Endothelial cell of umbilical vein (primary cell): Measurements from ENCODE around the gene WIZ. TPM values are rescaled to one million over a fixed set of nuclear protein-coding genes. Genes with fewer than 3 reads are reported as not detected.

Source experiments
- BruUV-seq: library from RNA; stranded (reverse); fragments of 400-500 nt; replicated peaks from 2 replicates; lab custom pipeline; 2021; lab: Mats Ljungman, UMichigan
- CTCF ChIA-PET: fragments of 300-600, 350-600 bp; sonication (Branson Sonifier 250); formaldehyde crosslinking; loops from one replicate; lab custom pipeline; 2021; ENCODE audit warnings: antibody characterized with exemption, inconsistent platforms; lab: Charles Lee
- POLR2A ChIA-PET: fragments of 300-600, 350-600 bp; sonication (Branson Sonifier 250); formaldehyde crosslinking; loops from one replicate; lab custom pipeline; 2021; ENCODE audit warnings: antibody characterized with exemption, inconsistent platforms; lab: Charles Lee
- DNase-seq: peaks from one replicate; pipeline ENCODE4 v3.0.0-alpha.2; 2011; ENCODE audit warnings: low read depth, low spot score
- FAIRE-seq: peaks from 2 replicates; lab custom pipeline; 2011; peaks lifted over from hg19 to GRCh38; lab: Jason Lieb, UNC
- H2AFZ ChIP-seq: 2 replicates; pipeline ENCODE4 v1.6.0; 2012; ENCODE audit warnings: low read depth, low read length, control low read depth, inconsistent platforms
- H3K27ac ChIP-seq: 2 replicates; pipeline ENCODE4 v1.5.1; 2011; ENCODE audit warnings: low read depth, mild to moderate bottlenecking, control low read depth, low read length, moderate library complexity; ENCODE audit not compliant: insufficient read depth
- H3K27me3 ChIP-seq, 2 experiments: 2 replicates each; pipeline versions ENCODE4 v1.6.0 to v1.6.1; 2011; ENCODE audit warnings: low read length in 2 of 2, mixed read lengths in 1 of 2; ENCODE audit not compliant: control insufficient read depth in 2 of 2, insufficient read depth in 2 of 2
- H3K36me3 ChIP-seq, 2 experiments: 2 replicates in 1 of 2; 3 replicates in 1 of 2; pipeline ENCODE4 v1.5.1; 2011; ENCODE audit warnings: low read length in 2 of 2, mild to moderate bottlenecking in 1 of 2, moderate library complexity in 1 of 2; ENCODE audit not compliant: control insufficient read depth in 2 of 2, insufficient read depth in 2 of 2; ENCODE audit errors: extremely low read depth in 1 of 2
- H3K4me1 ChIP-seq: 3 replicates; pipeline ENCODE4 v1.5.1; 2011; ENCODE audit warnings: mild to moderate bottlenecking, low read length; ENCODE audit not compliant: control insufficient read depth, insufficient read depth; ENCODE audit errors: extremely low read depth
- H3K4me2 ChIP-seq: 2 replicates; pipeline ENCODE4 v1.6.1; 2011; ENCODE audit warnings: low read length, control low read depth, mixed read lengths; ENCODE audit not compliant: insufficient read depth
- H3K4me3 ChIP-seq, 3 experiments: fragments of 200-600 bp in 1 of 3; sonication (generic), shearing (Covaris generic) in 1 of 3; replicated peaks in 1 of 3; 2 replicates each; pipeline ENCODE4 v1.5.1; 2011 to 2016; ENCODE audit warnings: control low read depth in 3 of 3, low read length in 3 of 3, mild to moderate bottlenecking in 2 of 3, inconsistent platforms in 1 of 3, low read depth in 1 of 3, moderate library complexity in 1 of 3; ENCODE audit not compliant: insufficient read depth in 1 of 3
- H3K79me2 ChIP-seq: 2 replicates; pipeline ENCODE4 v1.6.0; 2012; ENCODE audit warnings: low read length, inconsistent platforms; ENCODE audit not compliant: control insufficient read depth, insufficient read depth
- H3K9ac ChIP-seq: replicated peaks from 2 replicates; pipeline ENCODE3; 2011; ENCODE audit warnings: low read length, control low read depth; ENCODE audit not compliant: insufficient read depth; ENCODE audit errors: extremely low read depth
- H3K9me1 ChIP-seq: replicated peaks from 3 replicates; pipeline ENCODE4 v1.6.0; 2011; ENCODE audit warnings: mild to moderate bottlenecking, low read length; ENCODE audit not compliant: control insufficient read depth, insufficient read depth; ENCODE audit errors: extremely low read depth
- H3K9me3 ChIP-seq: replicated peaks from 2 replicates; pipeline ENCODE4 v1.5.1; 2012; ENCODE audit warnings: low read length, inconsistent platforms; ENCODE audit not compliant: control insufficient read depth, insufficient read depth
- H4K20me1 ChIP-seq: replicated peaks from 2 replicates; pipeline ENCODE3; 2011; ENCODE audit warnings: mild to moderate bottlenecking, low read length; ENCODE audit not compliant: control insufficient read depth, insufficient read depth; ENCODE audit errors: extremely low read depth
- EZH2 ChIP-seq: IDR thresholded peaks from 2 replicates; pipeline ENCODE4 v1.6.1; 2012; ENCODE audit warnings: borderline replicate concordance, low read depth, mild to moderate bottlenecking, moderate library complexity, low read length, inconsistent platforms; ENCODE audit not compliant: severe bottlenecking
- FOS ChIP-seq: IDR thresholded peaks from 2 replicates; pipeline ENCODE4 v1.6.1; 2011; ENCODE audit warnings: mild to moderate bottlenecking, low read length, moderate library complexity, borderline replicate concordance; ENCODE audit not compliant: insufficient read depth
- GATA2 ChIP-seq: IDR thresholded peaks from 2 replicates; pipeline ENCODE4 v1.7.0; 2011; ENCODE audit warnings: low read depth, mild to moderate bottlenecking, moderate library complexity, mixed read lengths, low read length; ENCODE audit not compliant: insufficient read length, insufficient read depth
- JUN ChIP-seq: IDR thresholded peaks from 2 replicates; pipeline ENCODE4 v1.6.1; 2011; ENCODE audit warnings: borderline replicate concordance, low read depth; ENCODE audit not compliant: insufficient read length, insufficient read depth
- MAX ChIP-seq: IDR thresholded peaks from 2 replicates; pipeline ENCODE4 v1.6.1; 2011; ENCODE audit not compliant: insufficient read depth, insufficient read length
- MYC ChIP-seq: IDR thresholded peaks from one replicate; pipeline ENCODE4 v1.6.1; 2011; ENCODE audit warnings: mild to moderate bottlenecking, low read depth, low read length
- POLR2A ChIP-seq: IDR thresholded peaks from 2 replicates; pipeline ENCODE4 v1.6.1; 2012; ENCODE audit warnings: low read depth, mild to moderate bottlenecking, control low read depth, low read length
- POLR2AphosphoS5 ChIP-seq: IDR thresholded peaks from 2 replicates; pipeline ENCODE4 v1.6.1; 2012; ENCODE audit warnings: low read depth, mild to moderate bottlenecking, control low read depth, low read length, moderate library complexity; ENCODE audit not compliant: insufficient read depth
- dilution Hi-C: fragments of 300-500 bp; cut with MboI; formaldehyde crosslinking; loops from one replicate; pipeline ENCODE4 v1.15.0; 2019; ENCODE audit warnings: low sequenced_read_pairs; ENCODE audit not compliant: extremely low pct_ligation_motif_present
- intact Hi-C: fragments of 100-400 bp; cut with micrococcal nuclease; formaldehyde crosslinking; loops from one replicate; pipeline ENCODE4 v1.10.0; 2022
- polyA plus RNA-seq, 4 experiments: library from polyadenylated mRNA; depleted of rRNA in 3 of 4; stranded (reverse) in 3 of 4; unstranded in 1 of 4; fragments of >200 nt; gene quantifications; 2 replicates each; pipeline versions ENCODE4 v1.2.1 to v1.2.3, GENCODE V29; 2011 to 2012; ENCODE audit warnings: missing spikeins in 1 of 4
- total RNA-seq: library from RNA; stranded (reverse); gene quantifications from 2 replicates; pipeline ENCODE4 v1.2.3, GENCODE V29; 2021
- TF ChIP-seq, protein P1 (sequence below), 2 donors: IDR thresholded peaks; 1 replicate in 1 of 2; 2 replicates in 1 of 2; pipeline ENCODE4 v1.5.1; 2011; ENCODE audit warnings: low read length in 2 of 2, mild to moderate bottlenecking in 2 of 2, moderate library complexity in 2 of 2, control low read depth in 1 of 2, inconsistent platforms in 1 of 2, low read depth in 1 of 2; ENCODE audit not compliant: insufficient read depth in 1 of 2; ENCODE audit errors: extremely low read depth in 1 of 2

The WIZ gene
- total and polyA plus RNA-seq, 2 donors (not counting 3 experiments of a cell fraction or from before 2014, with no cell fraction given): 21.0 to 47.2 TPM

DNA sequence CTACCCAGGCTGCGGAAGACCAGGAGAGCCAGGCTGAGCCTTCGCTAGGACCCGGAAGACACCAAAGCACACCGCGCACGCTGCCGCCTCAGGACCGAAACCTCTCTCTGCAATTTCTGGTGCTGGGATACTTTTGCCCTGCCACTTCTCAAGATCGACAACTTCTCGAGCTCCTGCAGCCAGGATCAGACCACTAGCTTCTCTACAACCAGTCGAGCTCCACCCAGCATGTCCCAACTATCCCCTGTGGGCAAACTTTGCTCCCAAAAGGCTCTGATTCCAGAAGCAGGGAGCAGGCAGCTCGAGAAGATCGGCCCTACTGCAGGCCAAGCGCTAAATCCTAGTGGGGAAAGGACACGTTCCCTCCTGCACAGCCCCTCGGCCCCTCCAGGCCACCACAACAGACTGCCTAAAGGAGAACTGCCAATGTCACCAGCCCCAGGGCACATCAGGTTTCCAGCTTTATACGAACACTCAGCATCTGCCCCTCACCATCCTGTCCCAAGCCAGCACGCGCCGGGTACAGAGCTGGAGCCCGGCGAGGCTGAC is 71.1 kb downstream of the WIZ start:
- H4K20me1 ChIP-seq: no peaks in the 10 kb centered on the region
- H2AFZ ChIP-seq: peak overlapping the region; percentile 39
- BruUV-seq: TSS peak; percentile 28
- TF ChIP-seq MYC (no peak), POLR2AphosphoS5 (peak; percentile 24)
- ChIA-PET POLR2A (interaction anchor here (0.7 to 3.1 kb wide), 3 partner anchors 41 to 145 kb away, joined by 3 to 12 read pairs (median 4); partner anchors contain the start of gene AKAP8L), CTCF (interaction anchor here (1.0 to 3.5 kb wide), 8 partner anchors 13 to 277 kb away, joined by 3 to 32 read pairs (median 5); partner anchors contain the start of gene AKAP8L)
- H3K79me2 ChIP-seq: peaks cover 53% of the 10 kb centered on the region
- FAIRE-seq: peak; percentile 90
- DNase-seq: peak; percentile 43
- dilution Hi-C loops (no loop called here), intact Hi-C loops (loop anchor here (1.0 to 5.0 kb wide), 6 partner anchors 41 to 271 kb away; partner anchors contain the start of gene SYDE1)
- peak overlapping the region; percentile 94 for H3K9ac ChIP-seq
- H3K27ac ChIP-seq: peak overlapping the region; percentile 85
- H3K4me3 ChIP-seq: peak overlapping the region; percentile 82 to 90 (median 85)
- H3K9me3 ChIP-seq: no peaks in the 10 kb centered on the region
- no peaks in the 10 kb centered on the region for H3K9me1 ChIP-seq
- peaks cover 20% of the 10 kb centered on the region for H3K4me1 ChIP-seq
- peaks cover 0 to 3% of the 10 kb centered on the region in 2 experiments for H3K36me3 ChIP-seq
- peak overlapping the region; percentile 86 for H3K4me2 ChIP-seq
- no peaks in the 10 kb centered on the region for H3K27me3 ChIP-seq

DNA sequence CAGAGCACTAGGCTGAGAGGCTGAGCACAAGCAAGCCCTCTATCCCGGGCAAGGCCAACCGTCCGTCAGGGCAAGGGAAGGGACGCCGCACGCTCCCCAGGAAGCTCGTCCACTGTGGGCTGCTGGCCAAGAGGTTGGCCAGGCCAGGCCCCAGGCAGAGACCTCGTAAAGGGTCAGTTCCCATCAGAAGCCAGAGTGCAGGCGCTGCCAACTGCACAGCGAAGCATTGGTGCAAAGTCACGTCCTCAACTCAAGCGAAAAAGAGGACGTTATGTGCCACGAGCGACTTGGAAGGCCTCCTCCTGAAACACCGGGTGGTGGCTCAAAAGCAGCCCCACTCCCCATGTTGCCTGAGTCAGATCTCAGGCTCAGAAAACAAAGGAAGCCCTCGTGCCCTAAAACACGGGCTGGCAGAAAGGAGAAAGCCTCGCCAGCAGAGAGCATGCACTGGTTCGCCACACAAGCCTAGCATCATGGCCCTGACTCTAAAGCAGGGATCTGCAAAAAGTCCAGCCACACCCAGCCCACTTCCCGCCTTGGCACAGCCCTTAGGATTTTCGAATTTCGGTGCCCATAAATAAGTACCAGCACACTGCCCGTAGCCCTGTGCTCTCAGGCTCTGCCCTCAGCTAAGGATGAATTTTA is 74.8 kb downstream of the WIZ start:
- no peaks in the 10 kb centered on the region for H4K20me1 ChIP-seq
- peak; percentile 29 for DNase-seq
- no peak overlapping the region for H3K4me2 ChIP-seq
- peaks cover 7 to 22% of the 10 kb centered on the region in 2 experiments for H3K36me3 ChIP-seq
- H3K27me3 ChIP-seq: no peaks in the 10 kb centered on the region
- no peaks in the 10 kb centered on the region for H3K9me1 ChIP-seq
- ChIA-PET CTCF (no interaction called here), POLR2A (no interaction called here)
- no peak overlapping the region for H2AFZ ChIP-seq
- TF ChIP-seq EZH2 (no peak), GATA2 (no peak), MYC (no peak), POLR2AphosphoS5 (no peak), FOS (no peak), JUN (no peak), MAX (no peak), POLR2A (no peak)
- TF ChIP-seq, protein P1, sequence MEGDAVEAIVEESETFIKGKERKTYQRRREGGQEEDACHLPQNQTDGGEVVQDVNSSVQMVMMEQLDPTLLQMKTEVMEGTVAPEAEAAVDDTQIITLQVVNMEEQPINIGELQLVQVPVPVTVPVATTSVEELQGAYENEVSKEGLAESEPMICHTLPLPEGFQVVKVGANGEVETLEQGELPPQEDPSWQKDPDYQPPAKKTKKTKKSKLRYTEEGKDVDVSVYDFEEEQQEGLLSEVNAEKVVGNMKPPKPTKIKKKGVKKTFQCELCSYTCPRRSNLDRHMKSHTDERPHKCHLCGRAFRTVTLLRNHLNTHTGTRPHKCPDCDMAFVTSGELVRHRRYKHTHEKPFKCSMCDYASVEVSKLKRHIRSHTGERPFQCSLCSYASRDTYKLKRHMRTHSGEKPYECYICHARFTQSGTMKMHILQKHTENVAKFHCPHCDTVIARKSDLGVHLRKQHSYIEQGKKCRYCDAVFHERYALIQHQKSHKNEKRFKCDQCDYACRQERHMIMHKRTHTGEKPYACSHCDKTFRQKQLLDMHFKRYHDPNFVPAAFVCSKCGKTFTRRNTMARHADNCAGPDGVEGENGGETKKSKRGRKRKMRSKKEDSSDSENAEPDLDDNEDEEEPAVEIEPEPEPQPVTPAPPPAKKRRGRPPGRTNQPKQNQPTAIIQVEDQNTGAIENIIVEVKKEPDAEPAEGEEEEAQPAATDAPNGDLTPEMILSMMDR (IDR thresholded peaks at IDR 0.05; ENCODE audit: extremely low read depth in 1 of 2, insufficient read depth in 1 of 2, low read depth in 1 of 2, low read length in 2 of 2): no peak
- no peak overlapping the region for H3K4me3 ChIP-seq
- peaks cover 17% of the 10 kb centered on the region for H3K4me1 ChIP-seq
- H3K9ac ChIP-seq: no peak overlapping the region
- no peaks in the 10 kb centered on the region for H3K9me3 ChIP-seq
- intact Hi-C loops: loop anchor here (5.0 kb wide), 1 partner anchor 268 kb away; the partner anchor contains the start of gene SYDE1
- no peak overlapping the region for H3K27ac ChIP-seq
- peaks cover 63% of the 10 kb centered on the region for H3K79me2 ChIP-seq
- dilution Hi-C loops: no loop called here
- peak; percentile 21 for FAIRE-seq
- no TSS peak for BruUV-seq
